GM19397 (cell line): ENCODE results near the gene MIGA2.

Experiments
- ATAC-seq: cut with Tn5 transposase; IDR thresholded peaks from one replicate; pipeline ENCODE4 v1.9.1; 2021; ENCODE audit warnings: mild to moderate bottlenecking, moderate library complexity; ENCODE audit not compliant: unreplicated experiment

MIGA2 gene

DNA sequence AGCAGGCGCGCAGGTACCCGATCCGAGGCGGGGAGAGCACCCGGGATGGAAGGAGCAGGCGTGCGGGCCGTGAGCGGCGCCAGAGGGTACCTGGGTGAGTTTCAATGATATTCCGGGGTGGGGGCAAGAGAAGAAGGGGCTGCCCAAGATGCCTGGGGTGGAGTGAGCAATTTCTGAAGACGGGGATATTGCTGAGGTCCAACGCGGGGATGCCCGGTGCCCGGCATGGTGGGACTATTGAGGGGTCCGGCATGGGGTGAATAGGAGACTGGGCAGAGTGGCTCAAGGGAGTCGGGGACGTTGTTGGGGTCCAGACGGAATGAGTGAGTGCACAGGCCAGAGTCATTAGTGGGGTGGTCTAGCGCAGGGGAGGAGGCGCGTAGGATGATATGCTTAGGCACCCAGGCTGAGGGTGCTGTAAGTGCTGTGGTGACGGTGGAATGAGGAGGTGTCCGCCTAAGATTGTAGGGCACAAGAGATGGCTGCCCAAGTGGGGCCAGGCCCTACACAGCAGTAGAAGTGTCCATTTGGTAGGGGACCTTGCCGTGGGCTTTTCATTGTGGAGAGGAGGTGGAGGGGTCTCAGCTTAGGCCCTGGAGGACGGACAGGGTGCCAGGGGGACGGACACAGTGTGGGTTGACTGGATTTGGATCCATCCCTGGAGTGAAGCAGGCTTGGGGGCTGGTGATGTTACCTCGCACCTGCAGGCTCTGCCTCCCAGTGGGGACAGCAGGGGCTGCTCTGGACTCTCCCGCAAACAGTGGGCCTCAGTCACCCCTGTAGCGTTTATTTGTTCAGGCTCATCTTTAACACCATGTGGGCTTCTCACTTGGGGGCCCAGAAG lies 719 bp downstream of the MIGA2 start:
- ATAC-seq = no peak

DNA sequence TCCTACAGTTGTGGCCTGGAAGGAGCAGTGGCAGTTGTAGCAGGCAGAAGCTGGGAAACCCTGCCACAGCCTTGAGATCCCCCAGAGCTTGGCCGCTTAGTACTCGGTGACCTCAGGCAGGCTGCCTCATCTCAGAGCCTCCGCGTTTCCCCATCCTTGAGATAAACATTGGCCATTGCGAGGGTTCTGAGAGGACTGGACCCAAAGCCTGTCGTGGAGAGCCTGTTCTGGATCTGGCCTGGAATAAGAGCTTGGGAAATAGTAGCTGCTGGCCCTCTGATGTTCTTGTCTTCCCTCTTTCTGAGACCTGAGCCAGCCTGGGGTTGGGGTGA lies 1.3 kb downstream of the MIGA2 start:
- ATAC-seq = no peak

DNA sequence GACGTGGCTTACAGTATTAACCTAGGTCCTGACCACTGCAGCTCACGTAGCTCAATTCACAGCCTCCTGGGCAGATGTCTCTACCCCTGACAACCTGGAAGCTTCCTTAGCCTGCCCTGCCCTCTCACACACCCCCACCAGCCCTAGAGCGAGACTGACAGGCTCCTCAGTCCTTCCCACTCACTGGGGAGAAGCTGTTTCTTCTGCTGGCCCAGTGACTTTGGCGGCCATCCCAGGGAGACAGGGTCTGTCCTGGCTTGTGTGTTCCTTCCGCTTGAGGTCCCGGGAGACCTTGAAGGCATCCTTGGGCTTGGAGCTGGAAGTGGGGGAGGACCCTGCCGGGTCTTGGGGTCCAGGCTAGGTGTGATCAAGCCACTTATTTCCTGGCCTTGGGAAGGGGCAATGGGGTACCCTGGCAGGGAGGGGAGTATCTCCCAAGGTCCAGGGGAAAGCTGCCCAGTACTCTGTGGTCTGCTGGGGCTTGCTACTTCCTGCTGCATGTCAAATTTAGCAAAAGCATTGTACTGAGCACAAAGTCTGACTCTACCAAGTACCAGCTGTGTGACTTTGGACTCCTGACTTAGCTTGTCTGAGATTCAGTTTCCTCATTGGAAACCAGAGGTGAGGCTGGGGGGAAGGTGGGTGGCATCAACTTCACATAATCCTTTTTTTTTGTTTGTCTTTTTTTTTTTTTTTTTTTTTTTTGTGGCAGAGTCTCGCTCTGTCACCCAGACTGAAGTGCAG lies 1.9 kb downstream of the MIGA2 start:
- ATAC-seq = no peak

DNA sequence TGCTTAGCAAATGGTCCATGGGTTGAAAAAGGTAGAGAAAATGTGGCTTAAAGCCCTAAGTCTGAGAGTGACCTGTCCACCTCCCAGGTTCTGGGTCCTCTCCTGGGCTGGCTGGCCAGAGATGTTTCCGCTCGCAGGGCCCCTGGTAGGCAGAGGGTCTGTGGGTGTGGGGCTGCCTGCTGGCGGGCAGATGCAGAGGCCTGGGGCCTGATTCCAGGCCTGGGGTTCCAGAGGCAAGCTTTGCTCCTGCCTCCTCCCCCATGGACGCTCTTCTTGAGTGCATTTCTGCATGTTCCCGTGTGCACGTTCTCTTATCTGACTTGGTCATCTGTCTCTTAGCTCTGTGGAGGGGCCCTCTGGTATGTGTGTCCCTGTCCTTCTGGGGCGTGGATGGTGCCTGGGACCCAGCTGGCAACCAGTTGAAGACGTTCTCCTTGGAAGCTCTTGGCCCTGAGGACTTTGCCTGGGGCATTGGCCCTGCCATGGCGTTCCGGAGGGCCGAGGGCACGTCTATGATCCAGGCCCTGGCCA lies 3.8 kb downstream of the MIGA2 start:
- ATAC-seq = no peak

DNA sequence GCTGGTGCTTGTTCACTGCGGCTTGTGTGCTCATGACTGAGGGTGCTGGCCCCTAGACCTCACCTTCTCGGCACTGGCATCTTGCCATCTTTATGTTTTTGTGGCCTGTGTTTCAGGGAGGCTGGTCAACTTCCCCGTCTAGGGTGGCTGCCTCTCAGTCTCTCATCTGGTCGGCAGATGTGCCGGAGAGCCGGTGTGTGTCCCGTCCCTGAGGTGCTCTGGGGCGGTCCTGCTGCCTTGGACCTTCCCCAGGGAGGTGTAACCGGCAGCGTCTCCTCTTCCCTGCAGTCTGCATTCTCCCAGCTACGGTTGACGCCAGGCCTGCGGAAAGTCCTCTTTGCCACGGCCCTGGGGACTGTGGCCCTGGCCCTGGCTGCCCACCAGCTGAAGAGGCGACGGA lies 5.6 kb downstream of the MIGA2 start:
- no peak for ATAC-seq

DNA sequence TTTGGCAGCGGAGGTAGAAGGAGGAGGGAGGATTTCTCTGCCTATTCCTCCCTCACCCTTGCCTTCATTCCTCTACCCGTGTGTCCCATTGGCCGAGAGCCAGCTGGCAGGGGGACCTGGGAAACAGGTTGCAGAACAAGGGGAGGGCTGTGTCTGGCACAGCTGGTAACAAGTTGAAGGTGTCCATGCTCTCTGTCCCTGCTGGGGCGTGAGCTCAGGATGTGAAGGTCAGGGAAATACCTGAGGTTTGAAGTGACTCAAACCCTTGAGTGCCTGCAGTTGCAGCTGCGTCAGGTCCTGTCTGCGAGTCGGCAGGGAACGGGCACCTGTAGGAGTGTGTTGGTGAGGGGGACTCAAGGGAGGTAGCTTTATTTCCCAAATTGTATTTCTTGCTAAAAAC lies 16.2 kb downstream of the MIGA2 start:
- no peak for ATAC-seq

DNA sequence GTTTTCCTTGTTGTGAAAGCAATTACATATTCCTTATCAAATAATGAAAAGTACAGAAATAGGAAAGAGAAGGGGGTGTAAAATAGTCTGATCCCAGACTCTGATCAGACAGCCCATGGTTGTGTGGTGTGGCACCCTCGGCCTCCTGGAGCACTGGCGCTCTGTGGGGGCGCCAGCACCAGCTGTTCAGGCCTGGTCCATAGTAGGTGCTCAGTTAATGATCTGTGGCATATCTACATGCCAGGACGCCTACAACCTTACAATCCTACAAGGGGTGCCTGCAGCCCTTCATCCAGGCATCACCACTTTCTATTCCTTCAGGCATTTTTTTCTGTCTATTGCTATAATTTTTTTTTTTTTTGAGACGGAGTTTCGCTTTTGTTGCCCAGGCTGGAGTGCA lies 16.6 kb downstream of the MIGA2 start:
- ATAC-seq = no peak

DNA sequence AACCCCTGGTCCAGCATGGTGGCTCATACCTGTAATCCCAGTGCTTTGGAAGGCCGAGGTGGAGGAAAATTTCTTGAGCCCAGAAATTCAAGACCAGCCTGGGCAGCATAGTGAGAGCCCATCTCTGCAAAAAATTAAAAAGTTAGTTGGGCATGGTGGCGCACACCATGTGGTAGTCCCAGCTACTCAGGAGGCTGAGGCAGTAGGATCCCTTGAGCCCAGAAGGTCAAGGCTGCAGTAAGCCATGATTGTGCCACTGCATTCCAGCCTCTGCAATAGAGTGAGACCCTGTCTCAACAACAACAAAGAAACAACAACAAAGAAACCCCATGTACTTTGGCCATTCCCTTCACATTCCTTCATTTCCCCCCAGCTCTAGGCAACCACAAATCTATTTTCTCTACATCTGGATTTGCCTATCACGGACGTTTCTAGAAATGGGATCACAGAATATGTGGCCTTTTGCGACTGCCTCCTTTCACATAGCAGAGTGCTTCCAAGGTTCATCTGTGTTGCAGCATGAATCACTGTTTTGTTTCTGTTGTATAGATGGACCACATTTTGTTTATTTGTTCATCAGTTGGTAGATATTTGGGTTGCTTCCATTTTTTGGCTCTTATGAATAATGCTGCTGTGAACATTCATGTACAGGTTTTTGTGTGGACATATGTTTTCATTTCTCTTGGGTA lies 17.9 kb downstream of the MIGA2 start:
- no peak for ATAC-seq

DNA sequence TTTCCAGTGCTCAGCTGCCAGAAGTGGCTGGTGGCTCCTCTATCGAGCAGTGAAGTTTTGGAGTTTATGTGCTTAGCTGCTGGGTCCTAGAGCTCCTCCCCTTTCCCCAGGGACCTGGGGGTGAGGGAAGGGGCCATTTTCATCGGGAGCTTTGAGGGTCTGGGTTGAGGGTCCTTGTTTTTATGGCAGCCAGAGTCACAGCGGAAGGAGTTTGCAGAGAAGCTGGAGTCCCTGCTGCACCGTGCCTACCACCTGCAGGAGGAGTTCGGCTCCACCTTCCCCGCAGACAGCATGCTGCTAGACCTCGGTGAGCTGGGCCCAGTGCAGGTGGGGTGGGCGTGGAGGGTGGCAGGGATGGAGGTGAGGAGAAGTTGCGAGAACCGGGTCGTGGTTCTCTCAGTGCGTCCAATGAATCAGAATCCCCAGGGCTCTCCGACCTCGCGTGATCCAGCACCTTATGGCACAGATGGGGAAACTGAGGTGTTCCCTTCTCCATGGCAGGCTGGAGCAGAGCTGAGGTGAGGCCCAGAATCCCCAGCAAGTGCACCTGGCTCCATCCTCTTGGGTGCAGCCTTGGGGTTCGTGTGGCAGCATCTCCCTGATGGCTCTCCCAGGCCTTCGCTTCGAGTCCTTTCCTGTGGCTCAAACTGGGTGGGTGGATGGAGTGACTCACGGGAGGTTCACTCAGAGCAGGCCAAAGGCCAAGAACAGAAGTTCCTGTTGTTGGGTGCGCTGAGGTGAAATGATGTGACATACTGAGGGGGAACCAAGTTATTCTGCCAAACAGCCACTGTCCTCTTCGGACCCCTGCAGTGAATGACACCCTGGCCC lies 22.8 kb downstream of the MIGA2 start:
- ATAC-seq = no peak

DNA sequence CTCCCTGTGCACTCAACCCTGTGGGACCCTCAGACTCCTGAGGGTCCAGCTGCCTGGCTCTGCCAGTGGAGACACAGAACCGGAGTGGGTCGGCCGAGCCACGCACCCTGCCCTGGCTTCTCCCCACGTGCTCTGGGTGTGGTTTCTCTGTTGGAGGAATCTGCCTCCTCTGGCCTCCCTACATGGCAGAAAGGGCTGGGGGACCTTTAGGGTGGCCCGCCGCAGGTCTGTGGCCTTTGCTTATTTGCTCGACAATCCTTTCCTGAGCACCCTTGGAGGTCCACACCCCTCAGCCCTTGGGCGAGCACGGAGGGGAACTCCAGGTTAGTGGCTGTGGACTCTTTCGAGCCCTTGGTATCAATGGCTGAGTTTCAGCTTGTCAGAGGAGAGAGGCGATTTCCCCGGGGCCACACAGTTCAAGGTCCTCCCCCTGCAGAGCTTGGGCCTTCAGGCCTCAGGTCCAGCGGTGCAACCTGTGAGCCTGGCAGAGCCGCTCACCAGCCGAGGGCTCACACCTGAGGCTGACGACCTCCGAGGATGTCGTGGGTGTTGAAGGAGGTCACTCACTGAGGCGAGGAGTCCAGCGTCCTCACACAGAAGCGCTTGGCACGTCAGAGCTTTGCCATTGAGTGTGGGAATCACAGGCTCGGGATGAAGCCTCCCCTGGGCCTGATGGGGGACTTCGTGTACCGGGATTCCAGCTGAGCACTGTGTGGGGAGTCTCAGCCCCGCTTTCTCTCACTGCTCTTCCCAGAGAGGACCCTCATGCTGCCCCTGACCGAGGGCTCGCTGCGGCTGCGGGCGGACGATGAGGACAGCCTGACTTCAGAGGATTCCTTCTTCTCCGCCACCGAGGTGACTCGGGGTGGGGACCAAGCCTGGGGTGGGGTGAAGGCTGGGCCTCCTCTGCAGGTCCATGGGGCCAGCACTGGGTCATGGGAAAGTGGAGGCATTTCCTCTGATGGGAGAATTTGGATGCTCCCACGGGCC lies 23.7 kb downstream of the MIGA2 start:
- ATAC-seq = no peak

DNA sequence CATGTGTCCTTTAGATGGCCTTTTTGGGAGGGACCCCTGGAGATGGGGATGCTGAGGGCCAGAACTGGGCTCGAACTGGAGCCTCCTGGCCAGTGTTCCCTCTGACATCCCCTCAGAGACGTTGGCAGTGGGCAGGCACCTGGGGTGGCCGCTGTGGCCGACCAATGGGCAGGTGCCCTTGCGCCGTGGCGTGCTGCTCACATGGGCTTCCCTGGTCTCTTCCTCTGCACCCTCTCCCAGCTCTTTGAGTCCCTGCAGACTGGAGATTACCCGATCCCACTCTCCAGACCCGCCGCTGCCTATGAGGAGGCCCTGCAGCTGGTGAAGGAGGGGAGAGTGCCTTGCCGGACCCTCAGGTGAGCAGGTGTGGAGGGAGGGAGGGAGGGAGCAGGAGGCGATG lies 24.6 kb downstream of the MIGA2 start:
- ATAC-seq = no peak

DNA sequence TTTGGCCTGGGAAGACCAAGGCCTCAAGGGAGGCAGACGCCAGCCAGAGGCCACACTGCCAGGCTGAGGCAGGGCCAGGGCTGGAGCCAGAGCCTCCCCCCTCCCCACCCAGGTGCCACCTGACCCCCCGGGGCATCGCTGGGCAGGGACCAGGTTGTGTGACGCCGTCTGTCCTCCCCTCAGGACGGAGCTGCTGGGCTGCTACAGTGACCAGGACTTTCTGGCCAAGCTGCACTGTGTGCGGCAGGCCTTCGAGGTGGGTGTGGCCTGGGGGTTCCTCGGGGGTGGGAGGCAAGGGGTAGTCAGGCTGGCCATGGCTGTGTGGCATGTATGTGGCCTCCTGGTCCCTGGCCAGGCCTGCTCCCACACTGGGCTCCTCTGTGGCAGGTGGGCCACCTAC lies 26.6 kb downstream of the MIGA2 start:
- no peak for ATAC-seq

DNA sequence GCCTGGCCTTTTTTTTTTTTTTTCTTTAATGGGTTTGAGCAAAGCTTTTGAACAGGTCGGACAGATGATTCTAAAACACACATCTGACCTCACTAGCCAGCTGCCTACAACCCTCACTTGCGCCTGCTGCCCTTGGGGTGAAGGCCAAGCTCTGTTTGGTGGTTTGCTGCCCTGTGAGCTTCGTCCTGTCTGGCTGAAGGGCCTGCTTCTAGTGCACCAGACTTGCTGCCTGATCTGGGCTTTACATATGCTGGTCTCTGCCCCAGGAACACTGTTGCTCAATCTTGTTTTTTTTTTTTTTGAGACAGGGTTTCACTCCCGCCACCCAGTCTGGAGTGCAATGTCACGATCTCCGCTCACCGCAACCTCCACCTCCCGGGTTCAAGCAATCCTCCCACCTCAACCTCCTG lies 28.1 kb downstream of the MIGA2 start:
- no peak for ATAC-seq

DNA sequence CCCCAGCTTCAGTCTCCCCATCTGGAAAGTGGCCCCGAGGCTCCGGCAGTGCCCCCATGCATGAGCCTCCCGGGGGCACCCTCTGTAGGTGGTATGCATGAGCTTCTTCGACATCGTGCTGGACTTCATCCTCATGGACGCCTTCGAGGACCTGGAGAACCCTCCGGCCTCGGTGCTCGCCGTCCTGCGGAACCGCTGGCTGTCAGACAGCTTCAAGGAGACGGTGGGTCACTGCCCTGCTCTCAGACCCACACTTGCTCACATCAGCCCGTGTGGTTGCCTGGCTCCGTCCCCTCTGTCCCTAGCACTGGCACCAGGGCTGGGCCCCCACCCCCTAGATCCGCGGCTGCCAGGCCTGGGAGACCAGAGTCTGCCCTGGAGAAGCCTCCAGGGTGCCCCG lies 31.7 kb downstream of the MIGA2 start:
- ATAC-seq = no peak

DNA sequence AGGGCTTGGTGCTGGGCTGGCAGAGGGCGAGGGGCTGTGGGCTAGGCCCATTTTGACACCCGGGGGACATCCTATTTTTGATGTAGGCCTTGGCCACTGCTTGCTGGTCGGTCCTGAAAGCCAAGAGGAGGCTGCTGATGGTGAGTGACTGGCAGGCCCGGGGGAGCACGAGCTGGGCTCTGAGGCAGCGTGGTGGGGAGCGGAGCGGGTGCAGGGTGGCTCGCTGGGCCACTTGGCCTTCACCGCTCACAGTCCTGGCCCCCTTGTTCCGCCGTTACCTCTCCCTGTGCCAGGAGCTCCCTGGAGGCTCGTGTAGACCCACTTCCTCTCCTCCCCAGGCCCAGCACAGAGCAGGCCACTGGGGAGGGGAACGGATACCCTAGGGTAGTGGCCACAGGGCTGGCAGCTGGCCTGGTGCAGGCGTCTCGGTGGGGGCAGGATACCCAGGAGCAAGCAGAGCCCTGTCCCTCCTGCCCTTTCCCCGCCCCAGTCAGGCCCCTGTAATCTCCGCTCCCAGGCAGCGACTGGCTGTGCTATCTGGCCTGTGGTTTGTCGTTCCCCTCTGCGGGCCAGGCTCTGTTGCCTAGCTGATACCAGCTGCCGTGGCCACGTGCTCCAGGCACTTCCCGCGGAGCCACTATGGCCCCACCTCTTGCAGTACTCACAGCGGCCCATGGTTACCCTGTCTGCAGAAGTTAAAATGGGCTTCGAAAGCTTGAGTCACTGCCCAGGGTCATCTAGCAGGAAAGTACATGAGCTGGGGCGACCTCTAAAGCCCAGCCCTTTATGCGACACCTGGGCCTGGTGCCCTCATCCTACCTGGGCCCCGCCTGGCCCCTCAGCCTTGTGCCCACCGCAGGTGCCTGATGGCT lies 32.8 kb downstream of the MIGA2 start:
- ATAC-seq = peak; percentile 67

DNA sequence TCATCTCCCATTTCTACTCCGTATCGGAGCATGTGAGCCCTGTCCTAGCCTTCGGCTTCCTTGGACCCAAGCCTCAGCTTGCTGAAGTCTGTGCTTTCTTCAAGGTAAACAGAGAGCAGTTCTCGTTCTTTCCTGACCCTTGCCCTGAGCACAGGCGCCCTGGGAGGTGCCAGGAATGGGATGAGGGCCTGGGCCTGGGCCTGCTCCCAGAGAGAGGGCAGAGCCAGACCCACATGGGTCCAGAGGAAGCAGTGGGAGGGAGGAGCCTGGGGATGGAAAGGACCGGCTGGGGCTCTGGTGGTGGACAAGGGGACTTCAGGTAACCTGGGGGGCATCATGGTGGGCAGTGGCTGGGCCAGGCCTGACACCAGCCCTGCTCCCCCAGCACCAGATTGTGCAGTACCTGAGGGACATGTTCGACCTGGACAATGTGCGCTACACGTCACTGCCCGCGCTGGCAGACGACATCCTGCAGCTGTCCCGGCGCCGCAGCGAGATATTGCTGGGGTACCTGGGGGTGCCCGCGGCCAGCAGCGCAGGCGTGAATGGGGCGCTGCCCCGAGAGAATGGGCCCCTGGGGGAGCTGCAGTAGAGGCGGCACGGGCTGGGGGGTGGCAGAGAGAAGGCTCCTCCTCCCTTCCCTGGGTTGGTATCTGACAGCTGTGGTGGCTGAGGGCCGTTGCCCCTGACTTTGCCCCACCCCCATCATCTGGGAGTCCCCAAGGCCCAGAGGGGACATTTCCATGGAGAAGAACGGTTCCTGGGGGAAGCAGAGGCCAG lies 33.6 kb downstream of the MIGA2 start:
- no peak for ATAC-seq

DNA sequence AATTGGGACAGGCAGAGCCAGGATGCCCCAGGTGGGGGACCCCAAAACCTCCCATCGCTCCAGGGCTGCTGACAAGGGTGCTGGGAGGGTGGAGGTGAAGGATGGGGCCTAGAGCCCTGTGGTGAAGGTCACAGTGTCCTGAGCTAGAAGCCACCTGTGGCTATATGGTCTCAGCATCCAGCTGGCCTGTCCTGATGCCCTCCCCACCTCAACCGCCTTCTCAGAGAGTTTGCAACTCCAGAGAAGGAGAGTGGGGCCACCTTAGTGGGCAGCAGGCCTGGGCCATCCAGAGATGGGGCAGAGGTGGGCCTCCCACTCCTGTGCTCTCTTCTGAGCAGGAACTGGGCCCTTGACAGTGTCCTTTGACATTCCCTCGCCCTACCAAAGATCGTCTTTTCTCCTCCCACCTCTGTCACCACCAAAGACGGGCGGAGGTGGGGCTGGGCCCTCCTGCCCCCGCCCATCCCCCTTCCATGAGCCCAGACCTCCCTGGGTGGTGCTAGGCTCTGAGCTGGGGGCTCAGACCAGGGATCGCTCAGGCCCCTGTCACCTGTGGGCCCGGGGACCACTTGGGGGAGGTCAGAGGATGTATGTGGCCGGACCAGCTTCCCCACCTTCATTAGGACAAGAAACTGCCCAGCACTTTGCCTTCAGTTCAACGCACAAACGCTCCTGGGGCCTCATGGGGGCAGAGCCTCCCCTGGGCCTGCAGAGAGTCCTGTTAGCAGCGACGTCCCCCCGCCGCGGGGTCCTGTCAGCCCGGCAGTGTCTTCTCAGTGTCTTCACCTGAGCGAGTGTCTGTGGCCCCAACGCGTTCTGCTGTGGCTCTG lies 34.5 kb downstream of the MIGA2 start:
- ATAC-seq = no peak
